Right lobe of liver (tissue), 4 donors: Measurements from ENCODE around the gene CPT2.

ENCODE experiments used
- POLR2A ChIP-seq: fragments of 450-650 bp; IDR thresholded peaks from one replicate; pipeline ENCODE4 v1.6.1; 2017; ENCODE audit warnings: antibody characterized with exemption, mild to moderate bottlenecking
- TF ChIP-seq, protein P1 (sequence below), 4 donors: fragments of 200-600 bp in 3 of 4; fragments of 450-650 bp in 1 of 4; IDR thresholded peaks; one replicate each; pipeline versions ENCODE4 v1.5.1 to v1.8.0; 2016 to 2022; ENCODE audit warnings: antibody characterized with exemption in 4 of 4, mild to moderate bottlenecking in 2 of 4
- donor health status: DM: no; HTN: no; CAD: no.
- donor health status: DM: no; HTN: no; CAD: no.
- donor health status: DM: no; HTN: yes; CAD: no.

DNA sequence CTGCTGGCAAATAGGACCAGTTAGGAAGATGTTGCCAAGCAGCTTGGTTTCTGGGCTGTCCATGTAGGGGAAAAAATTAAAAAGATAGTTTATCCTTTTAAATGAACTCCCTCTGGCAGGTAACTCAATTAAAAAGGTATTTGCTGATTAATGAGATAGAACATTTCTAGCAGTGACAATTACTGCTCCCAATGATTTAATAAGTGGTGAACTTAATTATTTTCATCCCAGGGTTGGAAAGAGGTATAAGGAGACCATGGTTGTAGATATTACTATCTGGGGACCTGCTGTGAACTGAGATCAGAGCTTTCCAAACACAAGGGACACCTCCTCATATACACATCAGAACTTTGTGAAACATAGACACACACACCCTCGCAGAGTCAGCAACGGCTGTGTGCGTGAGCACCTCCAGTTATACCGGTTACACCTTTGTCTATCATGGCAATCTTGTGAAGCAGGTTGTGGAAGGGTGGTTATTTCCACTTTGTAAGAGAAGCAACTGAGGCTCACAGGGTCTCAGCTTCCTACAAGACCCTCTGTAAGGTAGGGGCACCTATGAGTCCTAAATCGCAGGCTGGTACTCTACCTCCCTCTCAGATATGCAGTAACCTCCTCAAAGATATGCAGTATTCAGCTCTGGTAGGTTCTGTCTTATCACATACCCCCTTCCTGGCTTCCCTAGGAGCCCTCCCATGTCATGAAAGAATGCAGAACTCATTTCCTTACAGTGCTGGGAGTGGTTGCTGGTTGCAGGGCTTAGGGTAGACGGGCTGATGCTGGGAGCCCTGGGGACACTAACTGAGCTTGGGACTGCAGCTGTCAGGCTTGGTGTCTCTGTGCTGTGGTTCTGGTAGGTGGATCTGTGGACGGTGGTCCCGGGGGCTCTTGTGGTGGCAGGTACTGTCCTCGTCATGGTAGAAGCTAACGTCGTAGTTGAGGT, 60.2 kb downstream of the CPT2 start:
- TF ChIP-seq, protein P1, sequence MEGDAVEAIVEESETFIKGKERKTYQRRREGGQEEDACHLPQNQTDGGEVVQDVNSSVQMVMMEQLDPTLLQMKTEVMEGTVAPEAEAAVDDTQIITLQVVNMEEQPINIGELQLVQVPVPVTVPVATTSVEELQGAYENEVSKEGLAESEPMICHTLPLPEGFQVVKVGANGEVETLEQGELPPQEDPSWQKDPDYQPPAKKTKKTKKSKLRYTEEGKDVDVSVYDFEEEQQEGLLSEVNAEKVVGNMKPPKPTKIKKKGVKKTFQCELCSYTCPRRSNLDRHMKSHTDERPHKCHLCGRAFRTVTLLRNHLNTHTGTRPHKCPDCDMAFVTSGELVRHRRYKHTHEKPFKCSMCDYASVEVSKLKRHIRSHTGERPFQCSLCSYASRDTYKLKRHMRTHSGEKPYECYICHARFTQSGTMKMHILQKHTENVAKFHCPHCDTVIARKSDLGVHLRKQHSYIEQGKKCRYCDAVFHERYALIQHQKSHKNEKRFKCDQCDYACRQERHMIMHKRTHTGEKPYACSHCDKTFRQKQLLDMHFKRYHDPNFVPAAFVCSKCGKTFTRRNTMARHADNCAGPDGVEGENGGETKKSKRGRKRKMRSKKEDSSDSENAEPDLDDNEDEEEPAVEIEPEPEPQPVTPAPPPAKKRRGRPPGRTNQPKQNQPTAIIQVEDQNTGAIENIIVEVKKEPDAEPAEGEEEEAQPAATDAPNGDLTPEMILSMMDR (IDR thresholded peaks at IDR 0.05) = no peak
- TF ChIP-seq POLR2A = no peak
